Effector memory CD8-positive, alpha-beta T cell (primary cell): ENCODE results near the gene DNAJC7.

Experiments
- ATAC-seq: fragments of 150-1000 bp; cut with Tn5 transposase; replicated peaks from 2 replicates; pipeline ENCODE4 v1.10.0; 2021; ENCODE audit warnings: mild to moderate bottlenecking, moderate library complexity
- DNase-seq, 3 experiments: peaks; one replicate each; pipeline ENCODE4 v3.0.0; 2021
- H3K27ac Mint-ChIP-seq, 2 donors: one replicate each; pipeline ENCODE4 v1.8.0; 2022; ENCODE audit warnings: mild to moderate bottlenecking in 2 of 2, mixed read lengths in 2 of 2, moderate library complexity in 2 of 2
- H3K27me3 Mint-ChIP-seq, 2 donors: one replicate each; pipeline ENCODE4 v1.8.0; 2022; ENCODE audit warnings: mixed read lengths in 2 of 2
- H3K36me3 Mint-ChIP-seq: one replicate; pipeline ENCODE4 v1.8.0; 2022; ENCODE audit warnings: mild to moderate bottlenecking, moderate library complexity, mixed read lengths; ENCODE audit not compliant: insufficient read depth
- H3K4me1 Mint-ChIP-seq, 2 donors: one replicate each; pipeline ENCODE4 v1.8.0; 2022; ENCODE audit warnings: low read depth in 2 of 2, mixed read lengths in 2 of 2
- H3K4me3 Mint-ChIP-seq, 2 donors: one replicate each; pipeline ENCODE4 v1.8.0; 2022; ENCODE audit warnings: mild to moderate bottlenecking in 2 of 2, mixed read lengths in 2 of 2, moderate library complexity in 2 of 2
- H3K9me3 Mint-ChIP-seq, 2 donors: one replicate each; pipeline ENCODE4 v1.8.0; 2022; ENCODE audit warnings: mixed read lengths in 2 of 2

Gene DNAJC7

GRCh38 chr17:42051645-42052044 is 34.4 kb upstream of the DNAJC7 start:
- peaks cover 39 to 72% of the 10 kb centered on the region in 2 donors for H3K27me3 Mint-ChIP-seq
- no peaks in the 10 kb centered on the region for H3K9me3 Mint-ChIP-seq
- peak overlapping the region in 1 of 2 donors; percentile 78 for H3K4me3 Mint-ChIP-seq
- H3K27ac Mint-ChIP-seq, result no peak overlapping the region
- peaks cover 4 to 10% of the 10 kb centered on the region in 2 donors for H3K4me1 Mint-ChIP-seq
- peaks cover 2% of the 10 kb centered on the region for H3K36me3 Mint-ChIP-seq
- no peak for DNase-seq
- ATAC-seq, result no peak

DNA sequence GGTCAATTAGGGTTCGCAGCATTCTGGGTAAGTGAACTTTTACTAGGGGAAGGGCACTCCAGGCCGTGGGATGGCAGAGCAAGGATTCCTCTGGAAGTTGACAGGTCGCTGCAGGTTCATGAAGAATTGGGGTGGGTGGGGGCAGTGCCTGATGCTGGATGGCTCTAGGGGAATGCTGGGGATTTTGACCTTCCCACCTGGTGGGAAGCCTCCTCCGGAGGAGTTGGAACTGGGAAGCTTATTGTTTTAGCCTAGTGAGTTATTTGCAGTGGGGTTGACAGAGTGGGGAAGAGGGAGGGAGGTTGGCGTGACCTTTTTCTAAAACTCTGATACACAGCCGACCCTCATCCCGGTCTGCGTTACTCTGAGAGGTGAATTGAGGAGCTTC is 33.8 kb upstream of the DNAJC7 start:
- ATAC-seq (no peak), DNase-seq (no peak)
- Mint-ChIP-seq H3K36me3 (peaks cover 2% of the 10 kb centered on the region), H3K27ac (no peak overlapping the region), H3K9me3 (no peaks in the 10 kb centered on the region), H3K4me3 (peak overlapping the region; percentile 67 to 78), H3K27me3 (peaks cover 39 to 68% of the 10 kb centered on the region in 2 donors), H3K4me1 (peaks cover 4 to 10% of the 10 kb centered on the region in 2 donors)

GRCh38 chr17:42050393-42051012 is 33.3 kb upstream of the DNAJC7 start, which contains the start of gene C17orf113:
Gene C17orf113, minus strand, starts transcription at chr17:42050601. Its CDS starts 7,225 bp downstream, at chr17:42043376.
- Mint-ChIP-seq H3K4me1 (peaks cover 4 to 10% of the 10 kb centered on the region in 2 donors), H3K27ac (no peak within 1 kb of the TSS)

DNA sequence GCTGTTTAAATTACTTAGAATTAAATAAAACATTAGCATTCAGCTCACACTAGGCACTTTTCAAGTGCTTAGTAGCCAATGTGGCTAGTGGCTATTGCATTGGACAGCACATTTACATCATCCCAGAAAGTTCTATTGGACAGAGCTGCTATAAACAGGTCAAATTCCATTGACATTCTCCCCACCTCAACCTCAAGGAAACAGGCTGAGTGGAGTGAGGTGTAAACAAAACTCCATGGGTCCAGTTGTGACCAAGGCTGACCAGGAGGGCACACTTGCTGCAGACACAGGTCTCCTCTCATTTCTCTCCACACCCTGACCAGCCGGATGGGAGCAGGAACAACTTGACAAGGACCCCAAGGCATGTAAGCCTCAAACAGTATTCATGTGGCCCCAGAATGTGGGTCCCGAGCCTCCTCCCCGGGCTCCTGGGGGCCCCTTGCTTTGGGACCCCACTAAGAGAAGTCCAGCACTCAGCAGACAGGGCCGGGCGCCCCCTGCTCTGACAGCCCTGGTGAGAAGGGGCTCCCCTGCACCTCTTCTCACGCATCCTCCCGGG is 32.7 kb upstream of the DNAJC7 start:
- no peak for DNase-seq
- Mint-ChIP-seq H3K9me3 (no peaks in the 10 kb centered on the region), H3K27ac (no peak overlapping the region), H3K4me3 (peak overlapping the region; percentile 67 to 78), H3K36me3 (peaks cover 2% of the 10 kb centered on the region), H3K27me3 (peaks cover 32 to 57% of the 10 kb centered on the region in 2 donors), H3K4me1 (peaks cover 4 to 10% of the 10 kb centered on the region in 2 donors)
- no peak for ATAC-seq

More at GRCh38 chr17:42050393-42051012, 33.3 kb upstream of the DNAJC7 start, which contains the start of gene C17orf113:
- ATAC-seq (peak; percentile 76), DNase-seq (peak; percentile 15 to 38 (median 25))
- Mint-ChIP-seq H3K36me3 (peaks cover 2% of the 10 kb centered on the region), H3K4me3 (peak within 1 kb of the TSS; percentile 67 to 78), H3K27me3 (peaks cover 38 to 63% of the 10 kb centered on the region in 2 donors), H3K9me3 (no peaks in the 10 kb centered on the region)

DNA sequence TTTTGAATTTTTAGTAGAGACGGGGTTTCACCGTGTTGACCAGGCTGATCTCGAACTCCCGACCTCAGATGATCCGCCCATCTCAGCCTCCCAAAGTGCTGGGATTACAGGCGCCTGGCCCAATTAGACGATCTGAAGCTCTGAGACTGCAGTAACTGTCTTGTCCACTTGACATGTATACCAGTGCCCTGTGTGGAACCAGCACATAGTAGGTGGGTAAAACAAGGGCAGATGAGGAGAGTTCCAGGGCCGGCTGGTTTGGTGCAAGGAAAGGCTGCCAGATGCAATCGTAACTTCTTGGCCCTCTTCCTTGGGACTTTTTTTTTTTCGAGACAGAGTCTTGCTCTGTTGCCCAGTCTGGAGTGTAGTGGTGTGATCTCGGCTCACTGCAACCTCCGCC is 30.1 kb upstream of the DNAJC7 start:
- Mint-ChIP-seq H3K27me3 (peaks cover 13 to 31% of the 10 kb centered on the region in 2 donors), H3K4me3 (no peak overlapping the region)
- ATAC-seq, result no peak

DNA sequence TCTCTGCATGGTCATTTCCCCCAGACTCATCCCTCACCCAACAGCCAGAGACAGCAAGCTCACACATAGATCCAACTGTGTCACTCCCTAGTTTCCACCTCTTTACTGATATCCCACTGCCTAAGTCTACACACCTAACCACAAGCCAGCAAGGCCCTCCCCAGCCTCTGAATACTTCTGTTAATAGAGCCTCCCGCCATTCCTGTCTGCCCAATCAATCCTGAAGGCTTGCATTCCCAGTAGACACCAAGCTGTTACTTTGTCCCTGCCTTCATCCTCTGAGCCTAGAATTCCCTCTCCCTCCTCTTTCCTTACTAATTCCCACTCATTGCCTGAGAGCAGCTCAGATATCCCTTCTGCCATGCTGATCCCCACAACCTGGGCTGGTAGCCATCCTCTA is 28.5 kb upstream of the DNAJC7 start:
- Mint-ChIP-seq H3K4me1 (peaks cover under 1 to 6% of the 10 kb centered on the region in 2 donors), H3K9me3 (no peaks in the 10 kb centered on the region), H3K27ac (no peak overlapping the region), H3K36me3 (peaks cover 5% of the 10 kb centered on the region), H3K4me3 (no peak overlapping the region), H3K27me3 (peaks cover 5 to 15% of the 10 kb centered on the region in 2 donors)
- ATAC-seq (no peak), DNase-seq (no peak)

More for the DNA sequence above, 30.1 kb upstream of the DNAJC7 start:
- Mint-ChIP-seq H3K9me3 (no peaks in the 10 kb centered on the region), H3K4me1 (peaks cover 4 to 10% of the 10 kb centered on the region in 2 donors), H3K36me3 (peaks cover 5% of the 10 kb centered on the region), H3K27ac (no peak overlapping the region)
- DNase-seq, result no peak

GRCh38 chr17:42042598-42043319 is 25.5 kb upstream of the DNAJC7 start:
- ATAC-seq (no peak), DNase-seq (no peak)
- no peak overlapping the region for H3K4me3 Mint-ChIP-seq
- no peaks in the 10 kb centered on the region for H3K9me3 Mint-ChIP-seq
- H3K27ac Mint-ChIP-seq, result no peak overlapping the region
- H3K4me1 Mint-ChIP-seq, result no peaks in the 10 kb centered on the region
- peaks cover 3% of the 10 kb centered on the region for H3K36me3 Mint-ChIP-seq
- H3K27me3 Mint-ChIP-seq, result peaks cover 0 to 2% of the 10 kb centered on the region in 2 donors

DNA sequence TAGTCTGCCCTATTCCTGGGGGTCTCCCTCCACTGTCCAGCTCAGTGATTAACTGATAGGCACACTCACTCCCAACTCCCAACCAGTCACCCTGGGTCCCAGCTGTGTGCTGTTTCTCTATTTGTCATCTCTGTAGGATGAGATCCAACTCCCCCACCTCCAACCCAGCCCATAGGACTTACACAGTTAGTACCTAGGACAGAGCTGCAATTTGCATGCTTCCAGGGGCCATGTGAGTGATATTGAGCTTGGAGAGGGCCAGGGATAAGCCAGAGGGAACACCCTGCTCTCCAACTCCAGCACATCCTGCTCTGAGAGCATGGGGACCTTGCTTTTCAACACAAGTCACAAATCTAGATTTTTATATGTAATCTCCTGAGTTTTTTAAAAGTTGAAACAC is 24.4 kb upstream of the DNAJC7 start:
- ATAC-seq, result no peak
- no peak for DNase-seq
- no peak overlapping the region for H3K4me3 Mint-ChIP-seq
- H3K36me3 Mint-ChIP-seq, result peaks cover 3% of the 10 kb centered on the region
- no peaks in the 10 kb centered on the region for H3K4me1 Mint-ChIP-seq
- peaks cover 0 to 14% of the 10 kb centered on the region in 2 donors for H3K27me3 Mint-ChIP-seq
- no peaks in the 10 kb centered on the region for H3K9me3 Mint-ChIP-seq
- no peak overlapping the region for H3K27ac Mint-ChIP-seq

GRCh38 chr17:42040818-42041217 is 23.6 kb upstream of the DNAJC7 start:
- no peak for ATAC-seq
- no peaks in the 10 kb centered on the region for H3K9me3 Mint-ChIP-seq
- H3K36me3 Mint-ChIP-seq, result peaks cover 3% of the 10 kb centered on the region
- no peak for DNase-seq
- H3K4me1 Mint-ChIP-seq, result no peaks in the 10 kb centered on the region
- H3K4me3 Mint-ChIP-seq, result no peak overlapping the region
- peaks cover 0 to 15% of the 10 kb centered on the region in 2 donors for H3K27me3 Mint-ChIP-seq
- no peak overlapping the region for H3K27ac Mint-ChIP-seq

GRCh38 chr17:42039794-42040763 is 22.8 kb upstream of the DNAJC7 start:
- DNase-seq, result no peak

DNA sequence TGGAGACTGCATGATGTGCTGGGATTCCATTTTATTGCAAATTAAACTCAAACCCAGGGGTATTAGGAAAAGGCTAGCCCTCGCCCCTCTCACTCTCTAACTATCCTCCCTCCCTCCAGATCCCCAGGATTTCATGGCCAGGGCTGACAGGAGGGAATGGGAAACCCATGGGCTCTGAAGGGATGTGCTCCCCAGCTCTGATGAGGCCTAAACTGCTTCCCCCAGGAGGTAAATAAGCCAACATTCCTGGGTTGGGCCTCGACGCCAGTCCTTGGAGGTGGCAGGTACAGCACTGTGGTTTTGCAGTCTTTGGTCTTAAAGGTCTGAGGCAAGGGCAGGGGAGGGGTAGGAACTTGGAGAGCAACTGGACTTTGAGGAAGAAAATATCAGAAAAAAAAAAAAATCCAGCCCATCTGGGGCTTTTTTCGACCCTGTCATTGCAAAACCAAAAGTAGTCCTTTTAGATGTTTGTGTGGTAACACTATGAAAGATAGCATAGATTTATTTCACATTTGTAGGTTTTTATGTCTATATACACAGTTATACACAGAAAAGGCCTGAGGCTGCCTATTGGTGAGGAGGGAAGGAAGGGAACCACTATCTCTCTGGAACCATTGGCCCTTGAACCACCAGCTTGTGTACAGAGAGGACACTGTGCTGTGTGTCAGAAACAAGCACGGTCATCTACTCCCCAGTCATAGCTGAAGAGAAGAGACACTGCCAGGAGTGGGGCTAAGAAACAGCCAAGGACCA is 21.2 kb upstream of the DNAJC7 start:
- H3K9me3 Mint-ChIP-seq, result no peaks in the 10 kb centered on the region
- no peak overlapping the region for H3K27ac Mint-ChIP-seq
- H3K4me3 Mint-ChIP-seq, result no peak overlapping the region
- H3K4me1 Mint-ChIP-seq, result peaks cover 0 to 1% of the 10 kb centered on the region in 2 donors
- no peak for ATAC-seq
- peaks cover 3% of the 10 kb centered on the region for H3K36me3 Mint-ChIP-seq
- DNase-seq, result no peak
- peaks cover 10 to 15% of the 10 kb centered on the region in 2 donors for H3K27me3 Mint-ChIP-seq

More at GRCh38 chr17:42039794-42040763, 22.8 kb upstream of the DNAJC7 start:
- H3K36me3 Mint-ChIP-seq, result peaks cover 3% of the 10 kb centered on the region
- H3K4me1 Mint-ChIP-seq, result no peaks in the 10 kb centered on the region
- no peak overlapping the region for H3K4me3 Mint-ChIP-seq
- H3K27ac Mint-ChIP-seq, result no peak overlapping the region
- peaks cover 0 to 15% of the 10 kb centered on the region in 2 donors for H3K27me3 Mint-ChIP-seq
- no peak for ATAC-seq
- no peaks in the 10 kb centered on the region for H3K9me3 Mint-ChIP-seq

DNA sequence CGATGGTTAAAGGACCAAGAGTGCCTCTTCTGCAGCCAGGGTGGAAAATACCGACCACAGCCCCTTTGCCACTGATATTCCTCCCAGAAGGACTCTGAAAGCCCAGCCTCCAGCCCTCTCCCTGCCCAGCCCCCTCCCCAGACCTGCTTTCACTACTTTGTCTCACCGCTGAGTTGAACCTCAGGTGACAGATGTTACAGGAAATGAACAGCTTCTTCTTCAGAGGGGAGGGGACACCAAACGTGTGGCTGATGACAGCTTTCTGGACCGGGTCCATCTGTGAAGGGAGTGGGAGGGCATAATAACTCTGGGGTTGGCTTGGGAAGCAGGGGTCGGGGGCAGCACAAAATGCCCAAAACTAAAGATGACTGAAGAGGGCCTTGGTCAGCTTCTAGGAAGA is 16.8 kb upstream of the DNAJC7 start:
- Mint-ChIP-seq H3K9me3 (no peaks in the 10 kb centered on the region), H3K4me1 (peaks cover 0 to 1% of the 10 kb centered on the region in 2 donors), H3K36me3 (no peaks in the 10 kb centered on the region), H3K27ac (peak overlapping the region in 1 of 2 donors; percentile 32), H3K4me3 (no peak overlapping the region), H3K27me3 (peaks cover 11 to 19% of the 10 kb centered on the region in 2 donors)
- DNase-seq, result no peak
- no peak for ATAC-seq
